Transverse colon (tissue), 4 donors: ENCODE data around the gene PMEL.

Source experiments
- CTCF ChIP-seq, 5 experiments: fragments of 200-600 bp in 3 of 5; fragments of 450-650 bp in 2 of 5; sonication (generic) in 3 of 5; IDR thresholded peaks; 1 replicate in 2 of 5; 2 replicates in 3 of 5; pipeline ENCODE4 v1.5.1; 2016 to 2017; ENCODE audit warnings: antibody characterized with exemption in 5 of 5, inconsistent platforms in 3 of 5, mild to moderate bottlenecking in 2 of 5, moderate library complexity in 1 of 5
- EP300 ChIP-seq: sonication (generic); formaldehyde crosslinking; IDR thresholded peaks from one replicate; pipeline ENCODE4 v1.6.1; 2017; ENCODE audit warnings: antibody characterized with exemption, low read depth
- POLR2A ChIP-seq: fragments of 450-650 bp; IDR thresholded peaks from one replicate; pipeline ENCODE4 v1.6.1; 2016; ENCODE audit warnings: antibody characterized with exemption, mild to moderate bottlenecking, moderate library complexity
- POLR2AphosphoS5 ChIP-seq, 3 donors: sonication (generic); formaldehyde crosslinking; IDR thresholded peaks; one replicate each; pipeline ENCODE4 v1.6.1; 2016; ENCODE audit warnings: antibody characterized with exemption in 3 of 3

GRCh38 chr12:55979069-55979468, 13.2 kb upstream of the PMEL start:
- TF ChIP-seq POLR2A (no peak), CTCF (IDR thresholded peaks at IDR 0.05) (no peak), EP300 (no peak), POLR2AphosphoS5 (IDR thresholded peaks at IDR 0.05) (no peak)
